Measurements from ENCODE around the gene CCDC57. TPM values are rescaled to one million over a fixed set of nuclear protein-coding genes. Genes with fewer than 3 reads are reported as not detected.

CCDC57 gene
- total RNA-seq, 1 experiment from 2014 or later, result 36.6 TPM

- Histone ChIP-seq H3K9me2 (replicated peaks; ENCODE audit: low read length) (no peaks in the 10 kb centered on the region), H3K36me3 (ENCODE audit: low read depth, low read length) (no peaks in the 10 kb centered on the region), H3K79me2 (ENCODE audit: low read length) (no peaks in the 10 kb centered on the region), H3F3A (ENCODE audit: low read length, unreplicated experiment) (no peaks in the 10 kb centered on the region), H3K4me1 (ENCODE audit: insufficient read depth, low read length) (no peaks in the 10 kb centered on the region), H3K27me3 (ENCODE audit: low read length) (no peaks in the 10 kb centered on the region), H3K4me3 (ENCODE audit: low read length) (no peak overlapping the region), H4K20me1 (ENCODE audit: low read length) (no peaks in the 10 kb centered on the region), H3K4me2 (ENCODE audit: low read length) (no peak overlapping the region), H3K9ac (ENCODE audit: low read length) (no peak overlapping the region), H3K9me3 (ENCODE audit: low read length) (no peaks in the 10 kb centered on the region), H3K27ac (ENCODE audit: low read length) (no peak overlapping the region), H2AFZ (ENCODE audit: low read length) (no peak overlapping the region)
- POLR2A ChIA-PET (ENCODE audit: unreplicated experiment), result interaction anchor here (0.6 kb wide), 1 partner anchor 80 kb away, joined by 4 read pairs; the partner anchor contains the start of gene DCXR
- DNase-seq (no peak), ATAC-seq (no peak)
- CTCF ChIA-PET, result no interaction called here
- no TSS peak for BruUV-seq (replicated peaks)
- no peak for TF ChIP-seq EZH2phosphoT487 (IDR thresholded peaks at IDR 0.05; ENCODE audit: borderline replicate concordance, low read length)
- intact Hi-C loops (cut with micrococcal nuclease), result no loop called here
These were observed 95.2 kb downstream of the CCDC57 start for GRCh38 chr17:82117139-82118090.

GRCh38 chr17:82116246-82116645 lies 96.4 kb downstream of the CCDC57 start:
- no peaks in the 10 kb centered on the region for H3K9me2 ChIP-seq (replicated peaks; ENCODE audit: low read length)
- no peak overlapping the region for H3K4me2 ChIP-seq (ENCODE audit: low read length)
- no peak for ATAC-seq
- no peaks in the 10 kb centered on the region for H3F3A ChIP-seq (ENCODE audit: low read length, unreplicated experiment)
- intact Hi-C loops (cut with micrococcal nuclease), result no loop called here
- H3K4me3 ChIP-seq (ENCODE audit: low read length), result no peak overlapping the region
- no peaks in the 10 kb centered on the region for H3K9me3 ChIP-seq (ENCODE audit: low read length)
- H3K4me1 ChIP-seq (ENCODE audit: insufficient read depth, low read length), result no peaks in the 10 kb centered on the region
- no peak for DNase-seq
- no peaks in the 10 kb centered on the region for H3K36me3 ChIP-seq (ENCODE audit: low read depth, low read length)
- ChIA-PET CTCF (no interaction called here), POLR2A (ENCODE audit: unreplicated experiment) (no interaction called here)
- no peak overlapping the region for H2AFZ ChIP-seq (ENCODE audit: low read length)
- H3K27ac ChIP-seq (ENCODE audit: low read length), result no peak overlapping the region
- H3K27me3 ChIP-seq (ENCODE audit: low read length), result no peaks in the 10 kb centered on the region
- no peak overlapping the region for H3K9ac ChIP-seq (ENCODE audit: low read length)
- H4K20me1 ChIP-seq (ENCODE audit: low read length), result no peaks in the 10 kb centered on the region
- H3K79me2 ChIP-seq (ENCODE audit: low read length), result no peaks in the 10 kb centered on the region
- BruUV-seq (replicated peaks), result no TSS peak
- TF ChIP-seq EZH2phosphoT487 (IDR thresholded peaks at IDR 0.05; ENCODE audit: borderline replicate concordance, low read length), result no peak
- TF ChIP-seq CTCF (conservative IDR thresholded peaks at IDR 0.05; ENCODE audit: low read depth, low read length), result no peak
- no peak for TF ChIP-seq EZH2 (IDR thresholded peaks at IDR 0.05; ENCODE audit: low read length, unreplicated experiment)

- DNase-seq, result no peak
- no peaks in the 10 kb centered on the region for H3K79me2 ChIP-seq (ENCODE audit: low read length)
- no peaks in the 10 kb centered on the region for H3K36me3 ChIP-seq (ENCODE audit: low read depth, low read length)
- no peak overlapping the region for H3K4me3 ChIP-seq (ENCODE audit: low read length)
- no peaks in the 10 kb centered on the region for H4K20me1 ChIP-seq (ENCODE audit: low read length)
- intact Hi-C loops (cut with micrococcal nuclease), result no loop called here
- no peaks in the 10 kb centered on the region for H3K9me3 ChIP-seq (ENCODE audit: low read length)
- no peak overlapping the region for H3K9ac ChIP-seq (ENCODE audit: low read length)
- no peak overlapping the region for H2AFZ ChIP-seq (ENCODE audit: low read length)
- ATAC-seq, result no peak
- CTCF ChIA-PET, result no interaction called here
- BruUV-seq (replicated peaks), result no TSS peak
- peaks cover 10% of the 10 kb centered on the region for H3K4me1 ChIP-seq (ENCODE audit: insufficient read depth, low read length)
- no peak overlapping the region for H3K4me2 ChIP-seq (ENCODE audit: low read length)
- TF ChIP-seq CTCF (conservative IDR thresholded peaks at IDR 0.05; ENCODE audit: low read depth, low read length) (no peak), EZH2phosphoT487 (IDR thresholded peaks at IDR 0.05; ENCODE audit: borderline replicate concordance, low read length) (no peak), EZH2 (IDR thresholded peaks at IDR 0.05; ENCODE audit: low read length, unreplicated experiment) (no peak)
- H3F3A ChIP-seq (ENCODE audit: low read length, unreplicated experiment), result peaks cover 4% of the 10 kb centered on the region
- H3K27me3 ChIP-seq (ENCODE audit: low read length), result no peaks in the 10 kb centered on the region
- no peak overlapping the region for H3K27ac ChIP-seq (ENCODE audit: low read length)
- POLR2A ChIA-PET (ENCODE audit: unreplicated experiment), result interaction anchor here (0.5 kb wide), 1 partner anchor 9 kb away, joined by 8 read pairs; no protein-coding TSS in a partner anchor
- H3K9me2 ChIP-seq (replicated peaks; ENCODE audit: low read length), result no peaks in the 10 kb centered on the region
These were observed 97.8 kb downstream of the CCDC57 start for GRCh38 chr17:82114872-82115271.
